Keratinocyte (primary cell): ENCODE data around the gene AAGAB. TPM values are rescaled to one million over a fixed set of nuclear protein-coding genes. Genes with fewer than 3 reads are reported as not detected.

Experiments
- DNase-seq: peaks from one replicate; pipeline ENCODE4 v3.0.0-alpha.2; 2011; ENCODE audit warnings: low read depth, missing footprints, low spot score
- FAIRE-seq: peaks from 2 replicates; lab custom pipeline; 2011; peaks lifted over from hg19 to GRCh38; lab: Jason Lieb, UNC
- H2AFZ ChIP-seq: 2 replicates; pipeline ENCODE4 v1.6.0; 2012; ENCODE audit warnings: low read length, control low read depth, inconsistent platforms; ENCODE audit not compliant: control insufficient read depth
- H3K27ac ChIP-seq: 2 replicates; pipeline ENCODE4 v1.5.1; 2011; ENCODE audit warnings: low read length; ENCODE audit not compliant: control insufficient read depth, insufficient read depth
- H3K27me3 ChIP-seq: 3 replicates; pipeline ENCODE4 v1.6.0; 2011; ENCODE audit warnings: low read length; ENCODE audit not compliant: control insufficient read depth, insufficient read depth; ENCODE audit errors: extremely low read depth
- H3K36me3 ChIP-seq, 2 experiments: 2 replicates in 1 of 2; 3 replicates in 1 of 2; pipeline ENCODE4 v1.5.1; 2011; ENCODE audit warnings: low read length in 2 of 2, mild to moderate bottlenecking in 1 of 2; ENCODE audit not compliant: control insufficient read depth in 2 of 2, insufficient read depth in 2 of 2; ENCODE audit errors: extremely low read depth in 1 of 2
- H3K4me1 ChIP-seq: 3 replicates; pipeline ENCODE4 v1.5.1; 2011; ENCODE audit warnings: low read length; ENCODE audit not compliant: control insufficient read depth, insufficient read depth; ENCODE audit errors: extremely low read depth
- H3K4me2 ChIP-seq: 3 replicates; pipeline ENCODE4 v1.6.0; 2011; ENCODE audit warnings: low read depth, low read length; ENCODE audit not compliant: control insufficient read depth, insufficient read depth; ENCODE audit errors: extremely low read depth
- H3K4me3 ChIP-seq, 3 experiments: fragments of 200-600 bp in 1 of 3; sonication (generic) in 1 of 3; 2 replicates in 2 of 3; 3 replicates in 1 of 3; pipeline ENCODE4 v1.5.1; 2011 to 2016; ENCODE audit warnings: low read length in 3 of 3, mild to moderate bottlenecking in 3 of 3, control low read depth in 2 of 3, inconsistent platforms in 1 of 3, low read depth in 1 of 3, mixed read lengths in 1 of 3, mixed run types in 1 of 3, moderate library complexity in 1 of 3; ENCODE audit not compliant: control insufficient read depth in 2 of 3, insufficient read depth in 2 of 3; ENCODE audit errors: extremely low read depth in 1 of 3
- H3K79me2 ChIP-seq: 2 replicates; pipeline ENCODE4 v1.6.0; 2012; ENCODE audit warnings: low read length; ENCODE audit not compliant: control insufficient read depth, insufficient read depth
- H3K9ac ChIP-seq: 3 replicates; pipeline ENCODE4 v1.6.0; 2011; ENCODE audit warnings: low read length; ENCODE audit not compliant: control insufficient read depth, insufficient read depth; ENCODE audit errors: extremely low read depth
- H3K9me1 ChIP-seq: 3 replicates; pipeline ENCODE4 v1.6.0; 2011; ENCODE audit warnings: low read length; ENCODE audit not compliant: control insufficient read depth, insufficient read depth; ENCODE audit errors: extremely low read depth
- H3K9me3 ChIP-seq: 2 replicates; pipeline ENCODE4 v1.5.1; 2012; ENCODE audit warnings: low read depth, low read length; ENCODE audit not compliant: control insufficient read depth
- H4K20me1 ChIP-seq: 3 replicates; pipeline ENCODE4 v1.6.0; 2011; ENCODE audit warnings: low read length; ENCODE audit not compliant: control insufficient read depth, insufficient read depth; ENCODE audit errors: extremely low read depth
- EZH2 ChIP-seq: IDR thresholded peaks from one replicate; pipeline ENCODE4 v1.6.1; 2012; ENCODE audit warnings: inconsistent platforms, mild to moderate bottlenecking, low read length, moderate library complexity
- dilution Hi-C: fragments of 300-500 bp; cut with MboI; formaldehyde crosslinking; loops from one replicate; pipeline ENCODE4 v1.7.0; 2020; ENCODE audit warnings: low sequenced_read_pairs; ENCODE audit not compliant: extremely low pct_ligation_motif_present
- polyA plus RNA-seq, 5 experiments: library from polyadenylated mRNA; depleted of rRNA in 3 of 5; stranded (reverse) in 3 of 5; stranded (forward) in 1 of 5; unstranded in 1 of 5; fragments of >200 nt; gene quantifications; 1 replicate in 1 of 5; 2 replicates in 3 of 5; 3 replicates in 1 of 5; pipeline versions ENCODE4 v1.2.1 to v1.2.3, GENCODE V29; 2011 to 2012; ENCODE audit warnings: missing spikeins in 2 of 5, low read depth in 1 of 5, low replicate concordance in 1 of 5
- TF ChIP-seq, protein P1 (sequence below), 3 experiments: IDR thresholded peaks in 1 of 3; conservative IDR thresholded peaks in 1 of 3; optimal IDR thresholded peaks in 1 of 3; 2 replicates in 2 of 3; 3 replicates in 1 of 3; pipeline versions ENCODE3 to v1.5.1; 2011; ENCODE audit warnings: low read length in 3 of 3, mild to moderate bottlenecking in 3 of 3, moderate library complexity in 2 of 3, control low read depth in 1 of 3, inconsistent platforms in 1 of 3; ENCODE audit not compliant: insufficient read depth in 2 of 3; ENCODE audit errors: extremely low read depth in 1 of 3

The AAGAB gene
- polyA plus RNA-seq, 1 donor (not counting 4 experiments of a cell fraction or from before 2014, with no cell fraction given), result 82.7 TPM

DNA sequence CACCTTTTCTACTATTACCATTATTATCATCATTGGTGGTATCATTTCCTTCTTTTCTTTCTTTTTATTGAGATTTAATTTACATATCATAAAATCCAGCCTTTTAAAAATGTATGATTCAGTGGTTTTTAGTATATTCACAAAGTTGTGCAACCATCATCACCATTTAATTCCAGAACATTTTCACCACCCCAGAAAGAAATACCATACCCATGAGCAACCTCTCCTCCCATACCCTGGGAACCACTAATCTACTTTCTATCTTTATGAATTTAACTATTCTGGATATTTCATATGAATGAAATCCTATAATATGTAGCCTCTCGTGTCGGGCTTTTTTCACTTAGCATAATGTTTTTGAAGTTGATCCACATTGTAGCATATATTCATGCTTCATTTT, 29.1 kb downstream of the AAGAB start:
- no peak for DNase-seq
- Histone ChIP-seq H3K9ac (peak overlapping the region; percentile 75), H2AFZ (peak overlapping the region; percentile 28), H3K27me3 (no peaks in the 10 kb centered on the region), H3K27ac (peak overlapping the region; percentile 99), H3K4me1 (peaks cover 41% of the 10 kb centered on the region), H3K79me2 (peaks cover 16% of the 10 kb centered on the region), H3K4me3 (peak overlapping the region in 2 of 3 experiments; percentile 21 to 50), H3K36me3 (peaks cover 2 to 6% of the 10 kb centered on the region in 2 experiments), H4K20me1 (no peaks in the 10 kb centered on the region), H3K9me1 (peaks cover 3% of the 10 kb centered on the region), H3K4me2 (peak overlapping the region; percentile 87), H3K9me3 (no peaks in the 10 kb centered on the region)
- peak; percentile 9 for FAIRE-seq
- TF ChIP-seq, protein P1, sequence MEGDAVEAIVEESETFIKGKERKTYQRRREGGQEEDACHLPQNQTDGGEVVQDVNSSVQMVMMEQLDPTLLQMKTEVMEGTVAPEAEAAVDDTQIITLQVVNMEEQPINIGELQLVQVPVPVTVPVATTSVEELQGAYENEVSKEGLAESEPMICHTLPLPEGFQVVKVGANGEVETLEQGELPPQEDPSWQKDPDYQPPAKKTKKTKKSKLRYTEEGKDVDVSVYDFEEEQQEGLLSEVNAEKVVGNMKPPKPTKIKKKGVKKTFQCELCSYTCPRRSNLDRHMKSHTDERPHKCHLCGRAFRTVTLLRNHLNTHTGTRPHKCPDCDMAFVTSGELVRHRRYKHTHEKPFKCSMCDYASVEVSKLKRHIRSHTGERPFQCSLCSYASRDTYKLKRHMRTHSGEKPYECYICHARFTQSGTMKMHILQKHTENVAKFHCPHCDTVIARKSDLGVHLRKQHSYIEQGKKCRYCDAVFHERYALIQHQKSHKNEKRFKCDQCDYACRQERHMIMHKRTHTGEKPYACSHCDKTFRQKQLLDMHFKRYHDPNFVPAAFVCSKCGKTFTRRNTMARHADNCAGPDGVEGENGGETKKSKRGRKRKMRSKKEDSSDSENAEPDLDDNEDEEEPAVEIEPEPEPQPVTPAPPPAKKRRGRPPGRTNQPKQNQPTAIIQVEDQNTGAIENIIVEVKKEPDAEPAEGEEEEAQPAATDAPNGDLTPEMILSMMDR (optimal IDR thresholded peaks at IDR 0.05 in 1 of 3, IDR thresholded peaks at IDR 0.05 in 1 of 3, conservative IDR thresholded peaks at IDR 0.05 in 1 of 3; ENCODE audit: extremely low read depth in 1 of 3, insufficient read depth in 2 of 3, low read length in 3 of 3), result no peak
- TF ChIP-seq EZH2, result no peak
- dilution Hi-C loops, result no loop called here

GRCh38 chr15:67224889-67225288, 29.6 kb downstream of the AAGAB start:
- Histone ChIP-seq H3K9me1 (peaks cover 3% of the 10 kb centered on the region), H3K27me3 (no peaks in the 10 kb centered on the region), H3K4me3 (peak overlapping the region in 1 of 3 experiments; percentile 50), H3K9me3 (no peaks in the 10 kb centered on the region), H2AFZ (peak overlapping the region; percentile 28), H4K20me1 (no peaks in the 10 kb centered on the region), H3K9ac (peak overlapping the region; percentile 75), H3K27ac (peak overlapping the region; percentile 99), H3K4me1 (peaks cover 41% of the 10 kb centered on the region), H3K36me3 (peaks cover 4% of the 10 kb centered on the region in 2 experiments), H3K79me2 (peaks cover 16% of the 10 kb centered on the region), H3K4me2 (peak overlapping the region; percentile 87)
- dilution Hi-C loops, result no loop called here
- FAIRE-seq (peak; percentile 94), DNase-seq (peak; percentile 71)
- TF ChIP-seq, protein P1 (optimal IDR thresholded peaks at IDR 0.05 in 1 of 3, IDR thresholded peaks at IDR 0.05 in 1 of 3, conservative IDR thresholded peaks at IDR 0.05 in 1 of 3; ENCODE audit: extremely low read depth in 1 of 3, insufficient read depth in 2 of 3, low read length in 3 of 3), result no peak
- no peak for TF ChIP-seq EZH2
